HepG2 (cell line): ENCODE data around the gene NKAIN2. TPM values are rescaled to one million over a fixed set of nuclear protein-coding genes. Genes with fewer than 3 reads are reported as not detected.

Source experiments
- ATAC-seq: fragments of 200-7000 bp; cut with Tn5 transposase; 3 replicates; pipeline ENCODE4 v1.9.1; 2020; ENCODE audit warnings: mild to moderate bottlenecking, moderate library complexity
- BruUV-seq: library from RNA; stranded (reverse); fragments of 400-500 nt; replicated peaks from 2 replicates; lab custom pipeline; 2021; lab: Mats Ljungman, UMichigan
- CTCF ChIA-PET: fragments of 300-600 bp; formaldehyde crosslinking; extraction: SDS; loops from one replicate; lab custom pipeline; 2021; ENCODE audit warnings: low total read pairs, inconsistent platforms, low intra/inter-chr PET ratio; lab: Yijun Ruan, JAX
- POLR2A ChIA-PET: fragments of 350-600 bp; sonication (Branson Sonifier 250); formaldehyde crosslinking; loops from one replicate; lab custom pipeline; 2020; ENCODE audit warnings: antibody characterized with exemption, inconsistent platforms; lab: Yijun Ruan, JAX
- DNase-seq: peaks from one replicate; pipeline ENCODE4 v3.0.0-alpha.2; 2015; ENCODE audit warnings: low spot score
- FAIRE-seq: peaks from 3 replicates; lab custom pipeline; 2011; peaks lifted over from hg19 to GRCh38; lab: Jason Lieb, UNC
- H2AFZ ChIP-seq: one replicate; pipeline ENCODE4 v1.6.1; 2011; ENCODE audit warnings: low read length, inconsistent platforms
- H3K27ac ChIP-seq: fragments of 300-600 bp; 3 replicates; pipeline ENCODE4 v1.8.0; 2011; ENCODE audit warnings: mixed run types, mild to moderate bottlenecking, mixed read lengths, low read length, inconsistent platforms; ENCODE audit not compliant: insufficient read depth; ENCODE audit errors: extremely low read length
- H3K27me3 ChIP-seq, 2 experiments: fragments of 200-600 bp in 1 of 2; 2 replicates in 1 of 2; 3 replicates in 1 of 2; pipeline versions ENCODE4 v1.6.0 to v1.8.0; 2011; ENCODE audit warnings: low read length in 2 of 2, mild to moderate bottlenecking in 2 of 2, moderate library complexity in 2 of 2, inconsistent platforms in 1 of 2; ENCODE audit not compliant: insufficient read depth in 2 of 2, control insufficient read depth in 1 of 2
- H3K36me3 ChIP-seq, 2 experiments: fragments of 200-600 bp in 1 of 2; replicated peaks in 1 of 2; 2 replicates in 1 of 2; 3 replicates in 1 of 2; pipeline versions ENCODE4 v1.5.1 to v1.8.0; 2011; ENCODE audit warnings: low read length in 2 of 2, inconsistent platforms in 1 of 2; ENCODE audit not compliant: insufficient read depth in 2 of 2, control insufficient read depth in 1 of 2
- H3K4me1 ChIP-seq: 2 replicates; pipeline ENCODE4 v1.5.1; 2012; ENCODE audit warnings: low read length, inconsistent platforms; ENCODE audit not compliant: insufficient read depth
- H3K4me2 ChIP-seq: 2 replicates; pipeline ENCODE4 v1.6.0; 2011; ENCODE audit warnings: low read depth, low read length, inconsistent platforms
- H3K4me3 ChIP-seq, 3 experiments: fragments of 200-600 bp in 1 of 3; sonication (generic), shearing (Covaris generic) in 1 of 3; replicated peaks in 1 of 3; 2 replicates each; pipeline ENCODE4 v1.5.1; 2011 to 2016; ENCODE audit warnings: low read length in 3 of 3, inconsistent platforms in 2 of 3, low read depth in 2 of 3, mild to moderate bottlenecking in 2 of 3, control low read depth in 1 of 3, mixed read lengths in 1 of 3; ENCODE audit not compliant: insufficient read depth in 1 of 3
- H3K79me2 ChIP-seq: one replicate; pipeline ENCODE4 v1.6.1; 2011; ENCODE audit warnings: low read length, inconsistent platforms; ENCODE audit not compliant: insufficient read depth
- H3K9ac ChIP-seq: 2 replicates; pipeline ENCODE4 v1.6.0; 2011; ENCODE audit warnings: mild to moderate bottlenecking, low read depth, low read length, inconsistent platforms; ENCODE audit not compliant: insufficient read depth
- H3K9me3 ChIP-seq: 2 replicates; pipeline ENCODE4 v1.5.1; 2012; ENCODE audit warnings: mild to moderate bottlenecking, low read length
- H4K20me1 ChIP-seq: 2 replicates; pipeline ENCODE4 v1.6.0; 2011; ENCODE audit warnings: inconsistent platforms, mild to moderate bottlenecking, low read length, moderate library complexity; ENCODE audit not compliant: insufficient read depth
- BRCA1 ChIP-seq: sonication (generic); formaldehyde crosslinking; IDR thresholded peaks from 2 replicates; pipeline ENCODE4 v1.4.0; 2020; ENCODE audit warnings: missing genetic modification reagents
- FOXA3 ChIP-seq: IDR thresholded peaks from 2 replicates; pipeline ENCODE4 v1.6.1; 2016; ENCODE audit warnings: missing genetic modification reagents, missing compliant biosample characterization
- MXD4 ChIP-seq: IDR thresholded peaks from 2 replicates; pipeline ENCODE4 v1.6.1; 2016; ENCODE audit warnings: mild to moderate bottlenecking, missing biosample characterization, missing genetic modification reagents
- ZNF383 ChIP-seq: sonication (generic); formaldehyde crosslinking; IDR thresholded peaks from 2 replicates; pipeline ENCODE4 v1.4.0; 2020; ENCODE audit warnings: missing genetic modification reagents, mild to moderate bottlenecking, borderline replicate concordance
- ZNF777 ChIP-seq: sonication (generic); formaldehyde crosslinking; IDR thresholded peaks from 2 replicates; pipeline ENCODE4 v1.4.0; 2020; ENCODE audit warnings: missing genetic modification reagents
- WGBS: methylation state at CpG from one replicate; pipeline ENCODE4 v1.1.6; 2017; ENCODE audit warnings: low lambda C conversion rate; 5-methylcytosine and 5-hydroxymethylcytosine counted together
- in situ Hi-C: cut with HindIII; loops from 2 replicates; pipeline ENCODE4 v1.10.0; 2017; ENCODE audit warnings: low pct_unique_long_range_greater_than_20kb; ENCODE audit not compliant: extremely low pct_ligation_motif_present
- intact Hi-C: fragments of 100-400 bp; cut with micrococcal nuclease; formaldehyde crosslinking; loops from one replicate; pipeline ENCODE4 v1.10.0; 2022; ENCODE audit not compliant: unreplicated experiment
- polyA plus RNA-seq, 8 experiments: library from polyadenylated mRNA; depleted of rRNA in 3 of 8; stranded (reverse) in 7 of 8; unstranded in 1 of 8; fragments of >200 nt; fragmentation: Illumina TruSeq in 4 of 8; extraction: Trizol in 4 of 8; gene quantifications; 2 replicates each; pipeline versions ENCODE4 v1.2.1 to v1.2.3, GENCODE V29; 2011 to 2016; ENCODE audit warnings: low read depth in 4 of 8, missing spikeins in 1 of 8, mixed read lengths in 1 of 8; ENCODE audit not compliant: insufficient read depth in 1 of 8
- total RNA-seq, 5 experiments: library from RNA; depleted of rRNA; stranded (reverse); fragments of >200 nt; fragmentation: Illumina TruSeq; extraction: Trizol; gene quantifications; 2 replicates each; pipeline ENCODE4 v1.2.3, GENCODE V29; 2016; ENCODE audit warnings: low read depth in 1 of 5
- TF ChIP-seq, protein P1 (sequence below): IDR thresholded peaks from 2 replicates; pipeline ENCODE4 v1.6.1; 2016; ENCODE audit warnings: mild to moderate bottlenecking
- TF ChIP-seq, protein P2 (sequence below): sonication (generic); formaldehyde crosslinking; IDR thresholded peaks from 2 replicates; pipeline ENCODE4 v1.4.0; 2020; ENCODE audit warnings: missing genetic modification reagents, borderline replicate concordance
- TF ChIP-seq, protein P3 (sequence below): sonication (generic); formaldehyde crosslinking; IDR thresholded peaks from 2 replicates; pipeline ENCODE4 v1.9.0; 2021; ENCODE audit warnings: missing genetic modification reagents, borderline replicate concordance
- TF ChIP-seq, protein P4 (sequence below): sonication (generic); formaldehyde crosslinking; IDR thresholded peaks from 2 replicates; pipeline ENCODE4 v1.9.0; 2021; ENCODE audit warnings: missing genetic modification reagents, mild to moderate bottlenecking, borderline replicate concordance

The NKAIN2 gene
- total and polyA plus RNA-seq, 2 of the 13 experiments (the other 11 are each of a cell fraction or from before 2014, with no cell fraction given) = not detected

DNA sequence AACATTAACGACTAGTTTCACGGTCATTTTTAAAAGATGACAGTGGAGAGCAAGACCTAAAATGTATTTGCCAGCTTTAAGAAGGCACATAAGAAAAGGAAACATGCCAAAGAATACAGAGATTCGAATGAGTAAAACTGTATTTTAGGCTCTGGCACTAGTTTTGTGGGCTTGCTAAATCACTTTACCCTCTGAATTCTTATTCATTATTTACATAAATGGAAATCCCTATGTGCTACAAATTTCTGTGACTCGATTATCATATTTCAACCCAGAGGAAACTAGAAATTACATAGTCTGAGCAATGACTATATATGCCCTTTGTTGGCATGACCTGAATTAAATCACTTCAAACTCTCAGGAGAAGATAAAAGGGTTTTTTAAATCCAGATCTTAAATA is 716.8 kb downstream of the NKAIN2 start:
- no TSS peak for BruUV-seq
- no peak overlapping the region for H3K9ac ChIP-seq
- under 1% methylated on average over 4 of the region's 4 CpGs for WGBS
- in situ Hi-C loops = no loop called here
- TF ChIP-seq, protein P1, sequence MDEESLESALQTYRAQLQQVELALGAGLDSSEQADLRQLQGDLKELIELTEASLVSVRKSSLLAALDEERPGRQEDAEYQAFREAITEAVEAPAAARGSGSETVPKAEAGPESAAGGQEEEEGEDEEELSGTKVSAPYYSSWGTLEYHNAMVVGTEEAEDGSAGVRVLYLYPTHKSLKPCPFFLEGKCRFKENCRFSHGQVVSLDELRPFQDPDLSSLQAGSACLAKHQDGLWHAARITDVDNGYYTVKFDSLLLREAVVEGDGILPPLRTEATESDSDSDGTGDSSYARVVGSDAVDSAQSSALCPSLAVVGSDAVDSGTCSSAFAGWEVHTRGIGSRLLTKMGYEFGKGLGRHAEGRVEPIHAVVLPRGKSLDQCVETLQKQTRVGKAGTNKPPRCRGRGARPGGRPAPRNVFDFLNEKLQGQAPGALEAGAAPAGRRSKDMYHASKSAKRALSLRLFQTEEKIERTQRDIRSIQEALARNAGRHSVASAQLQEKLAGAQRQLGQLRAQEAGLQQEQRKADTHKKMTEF = no peak
- TF ChIP-seq ZNF383 (CRISPR knock-in tag) (no peak), BRCA1 (CRISPR knock-in tag) (no peak), FOXA3 (no peak), MXD4 (CRISPR knock-in tag) (no peak), ZNF777 (CRISPR knock-in tag) (no peak)
- TF ChIP-seq, protein P2, sequence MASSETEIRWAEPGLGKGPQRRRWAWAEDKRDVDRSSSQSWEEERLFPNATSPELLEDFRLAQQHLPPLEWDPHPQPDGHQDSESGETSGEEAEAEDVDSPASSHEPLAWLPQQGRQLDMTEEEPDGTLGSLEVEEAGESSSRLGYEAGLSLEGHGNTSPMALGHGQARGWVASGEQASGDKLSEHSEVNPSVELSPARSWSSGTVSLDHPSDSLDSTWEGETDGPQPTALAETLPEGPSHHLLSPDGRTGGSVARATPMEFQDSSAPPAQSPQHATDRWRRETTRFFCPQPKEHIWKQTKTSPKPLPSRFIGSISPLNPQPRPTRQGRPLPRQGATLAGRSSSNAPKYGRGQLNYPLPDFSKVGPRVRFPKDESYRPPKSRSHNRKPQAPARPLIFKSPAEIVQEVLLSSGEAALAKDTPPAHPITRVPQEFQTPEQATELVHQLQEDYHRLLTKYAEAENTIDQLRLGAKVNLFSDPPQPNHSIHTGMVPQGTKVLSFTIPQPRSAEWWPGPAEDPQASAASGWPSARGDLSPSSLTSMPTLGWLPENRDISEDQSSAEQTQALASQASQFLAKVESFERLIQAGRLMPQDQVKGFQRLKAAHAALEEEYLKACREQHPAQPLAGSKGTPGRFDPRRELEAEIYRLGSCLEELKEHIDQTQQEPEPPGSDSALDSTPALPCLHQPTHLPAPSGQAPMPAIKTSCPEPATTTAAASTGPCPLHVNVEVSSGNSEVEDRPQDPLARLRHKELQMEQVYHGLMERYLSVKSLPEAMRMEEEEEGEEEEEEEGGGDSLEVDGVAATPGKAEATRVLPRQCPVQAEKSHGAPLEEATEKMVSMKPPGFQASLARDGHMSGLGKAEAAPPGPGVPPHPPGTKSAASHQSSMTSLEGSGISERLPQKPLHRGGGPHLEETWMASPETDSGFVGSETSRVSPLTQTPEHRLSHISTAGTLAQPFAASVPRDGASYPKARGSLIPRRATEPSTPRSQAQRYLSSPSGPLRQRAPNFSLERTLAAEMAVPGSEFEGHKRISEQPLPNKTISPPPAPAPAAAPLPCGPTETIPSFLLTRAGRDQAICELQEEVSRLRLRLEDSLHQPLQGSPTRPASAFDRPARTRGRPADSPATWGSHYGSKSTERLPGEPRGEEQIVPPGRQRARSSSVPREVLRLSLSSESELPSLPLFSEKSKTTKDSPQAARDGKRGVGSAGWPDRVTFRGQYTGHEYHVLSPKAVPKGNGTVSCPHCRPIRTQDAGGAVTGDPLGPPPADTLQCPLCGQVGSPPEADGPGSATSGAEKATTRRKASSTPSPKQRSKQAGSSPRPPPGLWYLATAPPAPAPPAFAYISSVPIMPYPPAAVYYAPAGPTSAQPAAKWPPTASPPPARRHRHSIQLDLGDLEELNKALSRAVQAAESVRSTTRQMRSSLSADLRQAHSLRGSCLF (CRISPR knock-in tag) = no peak
- TF ChIP-seq, protein P3, sequence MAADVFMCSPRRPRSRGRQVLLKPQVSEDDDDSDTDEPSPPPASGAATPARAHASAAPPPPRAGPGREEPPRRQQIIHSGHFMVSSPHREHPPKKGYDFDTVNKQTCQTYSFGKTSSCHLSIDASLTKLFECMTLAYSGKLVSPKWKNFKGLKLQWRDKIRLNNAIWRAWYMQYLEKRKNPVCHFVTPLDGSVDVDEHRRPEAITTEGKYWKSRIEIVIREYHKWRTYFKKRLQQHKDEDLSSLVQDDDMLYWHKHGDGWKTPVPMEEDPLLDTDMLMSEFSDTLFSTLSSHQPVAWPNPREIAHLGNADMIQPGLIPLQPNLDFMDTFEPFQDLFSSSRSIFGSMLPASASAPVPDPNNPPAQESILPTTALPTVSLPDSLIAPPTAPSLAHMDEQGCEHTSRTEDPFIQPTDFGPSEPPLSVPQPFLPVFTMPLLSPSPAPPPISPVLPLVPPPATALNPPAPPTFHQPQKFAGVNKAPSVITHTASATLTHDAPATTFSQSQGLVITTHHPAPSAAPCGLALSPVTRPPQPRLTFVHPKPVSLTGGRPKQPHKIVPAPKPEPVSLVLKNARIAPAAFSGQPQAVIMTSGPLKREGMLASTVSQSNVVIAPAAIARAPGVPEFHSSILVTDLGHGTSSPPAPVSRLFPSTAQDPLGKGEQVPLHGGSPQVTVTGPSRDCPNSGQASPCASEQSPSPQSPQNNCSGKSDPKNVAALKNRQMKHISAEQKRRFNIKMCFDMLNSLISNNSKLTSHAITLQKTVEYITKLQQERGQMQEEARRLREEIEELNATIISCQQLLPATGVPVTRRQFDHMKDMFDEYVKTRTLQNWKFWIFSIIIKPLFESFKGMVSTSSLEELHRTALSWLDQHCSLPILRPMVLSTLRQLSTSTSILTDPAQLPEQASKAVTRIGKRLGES (CRISPR knock-in tag) = no peak
- TF ChIP-seq, protein P4, sequence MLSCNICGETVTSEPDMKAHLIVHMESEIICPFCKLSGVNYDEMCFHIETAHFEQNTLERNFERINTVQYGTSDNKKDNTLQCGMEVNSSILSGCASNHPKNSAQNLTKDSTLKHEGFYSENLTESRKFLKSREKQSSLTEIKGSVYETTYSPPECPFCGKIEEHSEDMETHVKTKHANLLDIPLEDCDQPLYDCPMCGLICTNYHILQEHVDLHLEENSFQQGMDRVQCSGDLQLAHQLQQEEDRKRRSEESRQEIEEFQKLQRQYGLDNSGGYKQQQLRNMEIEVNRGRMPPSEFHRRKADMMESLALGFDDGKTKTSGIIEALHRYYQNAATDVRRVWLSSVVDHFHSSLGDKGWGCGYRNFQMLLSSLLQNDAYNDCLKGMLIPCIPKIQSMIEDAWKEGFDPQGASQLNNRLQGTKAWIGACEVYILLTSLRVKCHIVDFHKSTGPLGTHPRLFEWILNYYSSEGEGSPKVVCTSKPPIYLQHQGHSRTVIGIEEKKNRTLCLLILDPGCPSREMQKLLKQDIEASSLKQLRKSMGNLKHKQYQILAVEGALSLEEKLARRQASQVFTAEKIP = no peak
- TF ChIP-seq, all 625 proteins: peak for 0
- Histone ChIP-seq H3K27me3 (no peaks in the 10 kb centered on the region), H3K79me2 (no peaks in the 10 kb centered on the region), H3K4me3 (no peak overlapping the region), H3K27ac (no peak overlapping the region), H3K36me3 (no peaks in the 10 kb centered on the region), H3K9me3 (no peaks in the 10 kb centered on the region), H4K20me1 (no peaks in the 10 kb centered on the region), H3K4me2 (no peak overlapping the region), H2AFZ (no peak overlapping the region), H3K4me1 (no peaks in the 10 kb centered on the region)
- DNase-seq (no peak), ATAC-seq (no peak), FAIRE-seq (no peak)
- ChIA-PET POLR2A (no interaction called here), CTCF (no interaction called here)
- intact Hi-C loops = no loop called here
